ENCODE data around the gene INHBE.

The INHBE gene

DNA sequence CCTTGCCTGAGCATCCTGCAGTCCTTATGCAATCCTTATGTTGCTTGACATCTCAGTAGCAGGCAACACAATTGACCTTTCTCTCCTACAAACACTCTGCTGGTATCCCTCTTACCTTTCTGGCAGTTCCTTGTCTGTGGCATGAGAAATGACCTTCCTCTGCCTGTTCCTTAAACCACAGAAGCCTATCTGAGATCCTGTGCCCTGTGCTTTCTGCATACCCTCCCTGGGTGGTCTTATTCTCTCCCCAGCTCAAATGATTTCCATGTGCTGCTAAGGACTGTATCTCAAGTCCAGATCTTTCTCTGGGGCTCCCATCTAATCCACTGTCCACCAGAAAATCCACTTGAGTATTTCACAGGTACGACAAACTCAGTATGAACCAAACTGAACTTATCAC, 26.6 kb downstream of the INHBE start:
- no peak overlapping the region for H3K18ac ChIP-seq (ENCODE audit: low read length)
- no peaks in the 10 kb centered on the region for H3K79me2 ChIP-seq (ENCODE audit: control insufficient read depth, insufficient read depth, low read length)
- H3K27me3 ChIP-seq (ENCODE audit: insufficient read depth, low read length, poor library complexity): no peaks in the 10 kb centered on the region
- H2BK120ac ChIP-seq (ENCODE audit: low read depth, low read length): no peak overlapping the region
- H3K79me1 ChIP-seq (ENCODE audit: low read length): no peaks in the 10 kb centered on the region
- H3K9ac ChIP-seq (ENCODE audit: low read length): no peak overlapping the region
- H4K8ac ChIP-seq (ENCODE audit: low read depth, low read length): no peak overlapping the region
- no peak overlapping the region for H2BK15ac ChIP-seq (replicated peaks; ENCODE audit: low read depth)
- H3K27ac ChIP-seq (ENCODE audit: low read depth, low read length): no peak overlapping the region
- no peak overlapping the region for H2AK5ac ChIP-seq (ENCODE audit: low read length)
- H3K36me3 ChIP-seq (ENCODE audit: control insufficient read depth, insufficient read depth, low read length): no peaks in the 10 kb centered on the region
- peak overlapping the region; percentile 25 for H3K56ac ChIP-seq (ENCODE audit: low read length)
- H2BK5ac ChIP-seq (ENCODE audit: low read length): no peak overlapping the region
- no peak for DNase-seq
- H3K23ac ChIP-seq (ENCODE audit: low read length): no peak overlapping the region
- H3K4me2 ChIP-seq (ENCODE audit: low read length): no peak overlapping the region
- no peak overlapping the region for H3K4me3 ChIP-seq (ENCODE audit: low read length)
- no peak overlapping the region for H3K4ac ChIP-seq (ENCODE audit: low read depth, low read length)
- H4K5ac ChIP-seq (ENCODE audit: low read length): no peak overlapping the region
- no CpG with 5 or more reads among the region's 1 CpG for WGBS (ENCODE audit: extremely low coverage, insufficient coverage, low lambda C conversion rate)
- peaks cover 8% of the 10 kb centered on the region for H3K4me1 ChIP-seq (ENCODE audit: control insufficient read depth, low read depth, low read length)

DNA sequence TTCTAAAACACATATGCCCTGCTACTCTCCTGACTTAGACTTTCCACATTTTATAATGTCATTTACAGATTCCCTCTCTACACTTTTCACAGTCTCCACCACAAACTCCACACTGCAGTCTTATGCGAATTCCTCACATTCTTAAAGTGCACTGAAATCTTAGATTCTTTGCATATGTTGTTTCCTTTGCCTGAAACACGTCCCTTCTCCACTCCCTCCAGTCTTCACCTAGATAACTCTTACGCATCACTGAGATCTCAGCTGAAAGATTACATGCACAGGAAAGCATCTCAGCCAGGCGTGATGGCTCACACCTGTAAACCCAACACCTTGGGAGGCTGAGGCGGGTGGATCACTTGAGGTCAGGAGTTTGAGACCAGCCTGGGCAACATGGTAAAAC, 28.4 kb downstream of the INHBE start:
- H4K5ac ChIP-seq (ENCODE audit: low read length): no peak overlapping the region
- no peak overlapping the region for H3K23ac ChIP-seq (ENCODE audit: low read length)
- no peak overlapping the region for H3K4me3 ChIP-seq (ENCODE audit: low read length)
- H3K79me2 ChIP-seq (ENCODE audit: control insufficient read depth, insufficient read depth, low read length): peaks cover 6% of the 10 kb centered on the region
- no peak overlapping the region for H2BK120ac ChIP-seq (ENCODE audit: low read depth, low read length)
- no peak overlapping the region for H2AK5ac ChIP-seq (ENCODE audit: low read length)
- H3K79me1 ChIP-seq (ENCODE audit: low read length): peaks cover 2% of the 10 kb centered on the region
- no peak overlapping the region for H2BK5ac ChIP-seq (ENCODE audit: low read length)
- H3K4me2 ChIP-seq (ENCODE audit: low read length): no peak overlapping the region
- no peaks in the 10 kb centered on the region for H3K36me3 ChIP-seq (ENCODE audit: control insufficient read depth, insufficient read depth, low read length)
- H3K27ac ChIP-seq (ENCODE audit: low read depth, low read length): no peak overlapping the region
- no CpG with 5 or more reads among the region's 5 CpGs for WGBS (ENCODE audit: extremely low coverage, insufficient coverage, low lambda C conversion rate)
- H3K18ac ChIP-seq (ENCODE audit: low read length): no peak overlapping the region
- no peak overlapping the region for H3K56ac ChIP-seq (ENCODE audit: low read length)
- DNase-seq: peak; percentile 89
- H4K8ac ChIP-seq (ENCODE audit: low read depth, low read length): no peak overlapping the region
- no peak overlapping the region for H2BK15ac ChIP-seq (replicated peaks; ENCODE audit: low read depth)
- no peaks in the 10 kb centered on the region for H3K27me3 ChIP-seq (ENCODE audit: insufficient read depth, low read length, poor library complexity)
- H3K4me1 ChIP-seq (ENCODE audit: control insufficient read depth, low read depth, low read length): no peaks in the 10 kb centered on the region
- H3K9ac ChIP-seq (ENCODE audit: low read length): no peak overlapping the region
- H3K4ac ChIP-seq (ENCODE audit: low read depth, low read length): no peak overlapping the region

DNA sequence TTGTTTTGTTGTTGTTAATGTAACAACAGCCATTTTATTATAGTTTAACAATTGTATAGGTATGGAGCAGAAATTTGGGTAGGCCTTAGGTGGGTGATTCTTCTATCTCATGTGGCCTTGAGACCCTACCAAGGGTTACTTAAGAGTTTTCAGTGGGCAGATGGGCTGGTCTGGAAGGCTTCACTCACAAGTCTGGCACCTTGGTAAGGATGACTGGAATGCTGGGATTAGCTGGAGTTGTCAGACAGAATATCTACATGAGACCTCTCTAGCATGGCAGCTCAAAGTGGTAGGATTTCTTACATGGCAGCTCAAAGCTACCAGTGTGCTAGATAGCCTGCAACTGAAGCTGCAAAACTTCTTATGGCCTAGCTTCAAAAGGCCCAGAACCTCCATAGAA, 30.6 kb downstream of the INHBE start:
- H2BK15ac ChIP-seq (replicated peaks; ENCODE audit: low read depth): no peak overlapping the region
- no peak overlapping the region for H2BK5ac ChIP-seq (ENCODE audit: low read length)

DNA sequence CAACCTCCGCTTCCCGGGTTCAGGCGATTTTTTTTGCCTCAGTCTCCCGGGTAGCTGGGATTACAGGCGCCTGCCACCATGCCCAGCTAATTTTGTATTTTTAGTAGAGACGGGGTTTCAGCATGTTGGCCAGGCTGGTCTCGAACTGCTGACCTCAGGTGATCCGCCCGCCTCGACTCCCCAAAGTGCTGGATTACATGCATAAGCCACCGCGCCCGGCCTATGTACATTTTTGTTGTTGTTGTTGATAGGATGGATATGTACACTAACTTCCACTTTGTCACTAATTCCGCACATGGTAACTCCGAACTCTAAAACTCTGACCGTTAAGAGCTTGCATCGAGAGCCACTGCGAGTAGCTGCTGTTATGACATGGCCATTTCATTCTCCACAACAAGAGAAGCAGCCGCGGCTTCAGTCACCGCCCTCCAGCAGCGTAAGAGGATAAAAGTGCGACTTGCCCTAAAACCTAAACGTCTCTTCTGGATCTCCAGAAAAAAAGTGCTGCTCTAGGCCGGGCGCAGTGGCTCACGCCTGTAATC, 32.0 kb downstream of the INHBE start:
- Histone ChIP-seq H3K27me3 (ENCODE audit: insufficient read depth, low read length, poor library complexity) (no peaks in the 10 kb centered on the region), H3K56ac (ENCODE audit: low read length) (peak overlapping the region; percentile 73), H3K79me2 (ENCODE audit: control insufficient read depth, insufficient read depth, low read length) (peaks cover 22% of the 10 kb centered on the region), H2AK5ac (ENCODE audit: low read length) (no peak overlapping the region), H3K23ac (ENCODE audit: low read length) (no peak overlapping the region), H2BK5ac (ENCODE audit: low read length) (no peak overlapping the region), H4K5ac (ENCODE audit: low read length) (no peak overlapping the region), H3K4me3 (ENCODE audit: low read length) (no peak overlapping the region), H3K4me1 (ENCODE audit: control insufficient read depth, low read depth, low read length) (peaks cover 3% of the 10 kb centered on the region), H2BK120ac (ENCODE audit: low read depth, low read length) (no peak overlapping the region), H3K36me3 (ENCODE audit: control insufficient read depth, insufficient read depth, low read length) (peaks cover 10% of the 10 kb centered on the region), H2BK15ac (replicated peaks; ENCODE audit: low read depth) (no peak overlapping the region), H3K9ac (ENCODE audit: low read length) (no peak overlapping the region), H4K8ac (ENCODE audit: low read depth, low read length) (peak overlapping the region; percentile 41), H3K79me1 (ENCODE audit: low read length) (peaks cover 18% of the 10 kb centered on the region), H3K27ac (ENCODE audit: low read depth, low read length) (no peak overlapping the region), H3K4me2 (ENCODE audit: low read length) (no peak overlapping the region), H3K18ac (ENCODE audit: low read length) (no peak overlapping the region), H3K4ac (ENCODE audit: low read depth, low read length) (no peak overlapping the region)
- no peak for DNase-seq
- no CpG with 5 or more reads among the region's 27 CpGs for WGBS (ENCODE audit: extremely low coverage, insufficient coverage, low lambda C conversion rate)

More for the DNA sequence above, 30.6 kb downstream of the INHBE start:
- Histone ChIP-seq H3K4me1 (ENCODE audit: control insufficient read depth, low read depth, low read length) (peaks cover 3% of the 10 kb centered on the region), H3K9ac (ENCODE audit: low read length) (no peak overlapping the region), H3K4me2 (ENCODE audit: low read length) (no peak overlapping the region), H3K18ac (ENCODE audit: low read length) (no peak overlapping the region), H3K27ac (ENCODE audit: low read depth, low read length) (no peak overlapping the region), H2AK5ac (ENCODE audit: low read length) (no peak overlapping the region), H4K5ac (ENCODE audit: low read length) (no peak overlapping the region), H2BK120ac (ENCODE audit: low read depth, low read length) (no peak overlapping the region), H4K8ac (ENCODE audit: low read depth, low read length) (no peak overlapping the region), H3K56ac (ENCODE audit: low read length) (peak overlapping the region; percentile 15), H3K79me2 (ENCODE audit: control insufficient read depth, insufficient read depth, low read length) (peaks cover 22% of the 10 kb centered on the region), H3K23ac (ENCODE audit: low read length) (no peak overlapping the region), H3K4me3 (ENCODE audit: low read length) (no peak overlapping the region), H3K4ac (ENCODE audit: low read depth, low read length) (no peak overlapping the region), H3K79me1 (ENCODE audit: low read length) (peaks cover 14% of the 10 kb centered on the region), H3K27me3 (ENCODE audit: insufficient read depth, low read length, poor library complexity) (no peaks in the 10 kb centered on the region), H3K36me3 (ENCODE audit: control insufficient read depth, insufficient read depth, low read length) (peaks cover 5% of the 10 kb centered on the region)
- peak; percentile 84 for DNase-seq

DNA sequence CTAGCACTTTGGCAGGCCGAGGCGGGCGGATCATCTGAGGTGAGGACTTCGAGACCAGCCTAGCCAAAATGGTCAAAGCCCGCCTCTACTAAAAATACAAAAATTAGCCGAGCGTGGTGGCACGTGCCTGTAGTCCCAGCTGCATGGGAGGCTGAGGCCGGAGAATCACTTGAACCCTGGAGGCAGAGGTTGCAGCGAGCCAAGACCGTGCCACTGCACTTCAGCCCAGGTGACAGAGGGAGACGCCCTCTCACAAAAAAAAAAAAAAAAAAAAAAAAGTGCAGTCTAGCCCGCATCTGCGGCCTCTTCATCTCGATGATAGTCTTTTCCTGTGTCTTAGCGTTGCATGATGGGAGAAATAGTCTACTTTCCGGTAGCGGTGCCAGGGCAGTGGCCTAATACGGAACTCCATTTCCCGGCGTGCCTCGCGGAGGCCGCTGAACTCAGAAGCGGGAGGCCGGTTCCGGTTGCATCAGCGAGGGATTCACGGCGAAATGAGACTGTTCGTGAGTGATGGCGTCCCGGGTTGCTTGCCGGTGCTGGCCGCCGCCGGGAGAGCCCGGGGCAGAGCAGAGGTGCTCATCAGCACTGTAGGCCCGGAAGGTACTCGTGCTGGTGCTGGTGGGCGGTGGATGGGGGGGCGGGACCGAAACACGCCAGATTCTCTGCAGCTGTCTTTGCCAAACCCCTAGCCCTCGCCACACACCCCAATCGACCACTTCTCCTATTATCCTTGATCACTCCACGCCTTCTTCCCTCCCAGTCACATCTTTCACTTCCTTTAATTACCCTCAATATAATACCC, 32.7 kb downstream of the INHBE start, which contains the start of gene MARS1:
Gene MARS1 (plus strand): TSS at position 472 of the 805 bp plus-strand sequence. CDS start 23 bp downstream, at position 495.
- Histone ChIP-seq H3K9ac (ENCODE audit: low read length) (peak within 1 kb of the TSS; percentile 99), H3K36me3 (ENCODE audit: control insufficient read depth, insufficient read depth, low read length) (peaks cover 12% of the 10 kb centered on the region), H3K79me2 (ENCODE audit: control insufficient read depth, insufficient read depth, low read length) (peaks cover 22% of the 10 kb centered on the region), H3K56ac (ENCODE audit: low read length) (peak within 1 kb of the TSS; percentile 99), H4K8ac (ENCODE audit: low read depth, low read length) (peak within 1 kb of the TSS; percentile 41), H3K4ac (ENCODE audit: low read depth, low read length) (peak within 1 kb of the TSS; percentile 97), H3K27me3 (ENCODE audit: insufficient read depth, low read length, poor library complexity) (no peaks in the 10 kb centered on the region), H3K4me1 (ENCODE audit: control insufficient read depth, low read depth, low read length) (peaks cover 3% of the 10 kb centered on the region), H3K4me2 (ENCODE audit: low read length) (peak within 1 kb of the TSS; percentile 85), H3K79me1 (ENCODE audit: low read length) (peaks cover 19% of the 10 kb centered on the region), H2BK15ac (replicated peaks; ENCODE audit: low read depth) (no peak within 1 kb of the TSS), H2AK5ac (ENCODE audit: low read length) (peak within 1 kb of the TSS; percentile 99), H3K18ac (ENCODE audit: low read length) (peak within 1 kb of the TSS; percentile 97), H3K23ac (ENCODE audit: low read length) (no peak within 1 kb of the TSS), H3K27ac (ENCODE audit: low read depth, low read length) (peak within 1 kb of the TSS; percentile 79), H3K4me3 (ENCODE audit: low read length) (peak within 1 kb of the TSS; percentile 99), H2BK5ac (ENCODE audit: low read length) (peak within 1 kb of the TSS; percentile 97), H4K5ac (ENCODE audit: low read length) (no peak within 1 kb of the TSS), H2BK120ac (ENCODE audit: low read depth, low read length) (peak within 1 kb of the TSS; percentile 66)
- 100% methylated on average over 1 of the region's 47 CpGs for WGBS (ENCODE audit: extremely low coverage, insufficient coverage, low lambda C conversion rate)
- DNase-seq: peak; percentile 99

Measured in mesendoderm (in vitro differentiated cells).